ENCODE results near the gene GOLGA8F. TPM values are rescaled to one million over a fixed set of nuclear protein-coding genes. Genes with fewer than 3 reads are reported as not detected.

GOLGA8F gene
- total RNA-seq (2022; extraction: Qiagen RNA extraction) = 0.01 TPM in 1 of 5 replicates, not detected in the others

GRCh38 chr15:28378364-28378763 is at the start of gene GOLGA8F:
TSS of gene GOLGA8F (plus strand) at chr15:28378664. CDS start at chr15:28378762, 98 bp downstream.

DNA sequence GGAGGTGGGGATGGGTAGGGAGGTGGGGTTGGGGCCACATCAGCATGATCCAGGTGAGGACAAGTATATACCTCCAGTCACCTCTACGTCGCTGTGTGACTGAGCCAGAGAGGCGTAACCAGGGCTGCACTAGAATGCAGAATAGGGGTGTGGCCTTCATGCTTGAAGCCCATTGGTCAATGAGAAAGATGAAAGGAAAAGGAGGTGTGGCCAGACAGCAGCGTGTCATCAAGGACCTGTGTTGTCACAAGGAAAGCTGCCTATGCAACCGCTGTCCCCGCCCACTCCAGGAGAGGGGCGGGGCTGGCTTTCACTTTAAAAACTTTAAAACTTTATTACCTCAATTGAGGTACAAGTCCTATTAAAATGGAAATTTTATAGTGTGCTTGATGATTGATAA is 20.5 kb upstream of the GOLGA8F start, which contains the start of gene GOLGA6L24:
Gene GOLGA6L24, minus strand, starts transcription at position 101 of the 400 bp plus-strand sequence. Its CDS starts 61 bp downstream, at position 40.

Other genes starting within 250 kb of the GOLGA8F start
- gene HERC2, start 56.5 kb upstream of the GOLGA8F start, total RNA-seq (2022; extraction: Qiagen RNA extraction) = 41.1 to 48.4 TPM (median 45.7 TPM) in 5 replicates
- not detected in 5 replicates for gene GOLGA6L24, start 20.6 kb upstream of the GOLGA8F start, total RNA-seq (2022; extraction: Qiagen RNA extraction)
- gene GOLGA8G, start 154.3 kb downstream of the GOLGA8F start, total RNA-seq (2022; extraction: Qiagen RNA extraction) = not detected in 5 replicates
- not detected in 5 replicates for gene GOLGA6L25, start 174.9 kb downstream of the GOLGA8F start, total RNA-seq (2022; extraction: Qiagen RNA extraction)

All from A549 treated with AZD2906 at 1 μM for 4 hours (cell line).